GM18951 (cell line): ENCODE measurements around the gene TMC6.
A peak's percentile ranks its signal among the peaks of the same experiment; 100 is the strongest.
"Not testable (repeated sequence)": the region's sequence is repeated elsewhere in the genome, so short reads cannot be mapped to it uniquely, and the experiment has no call there.

Experiments
- POLR2A ChIP-seq: IDR thresholded peaks from 4 replicates; pipeline ENCODE4 v1.6.1; 2011; ENCODE audit warnings: mild to moderate bottlenecking; ENCODE audit not compliant: insufficient read length, insufficient read depth; ENCODE audit errors: extremely low read depth
- in situ Hi-C: fragments of 300-500 bp; cut with MboI; formaldehyde crosslinking; loops from one replicate; pipeline ENCODE4 v1.12.0; 2022; ENCODE audit warnings: low sequenced_read_pairs, mixed read lengths, inconsistent platforms; ENCODE audit not compliant: unreplicated experiment

Gene TMC6, protein sequence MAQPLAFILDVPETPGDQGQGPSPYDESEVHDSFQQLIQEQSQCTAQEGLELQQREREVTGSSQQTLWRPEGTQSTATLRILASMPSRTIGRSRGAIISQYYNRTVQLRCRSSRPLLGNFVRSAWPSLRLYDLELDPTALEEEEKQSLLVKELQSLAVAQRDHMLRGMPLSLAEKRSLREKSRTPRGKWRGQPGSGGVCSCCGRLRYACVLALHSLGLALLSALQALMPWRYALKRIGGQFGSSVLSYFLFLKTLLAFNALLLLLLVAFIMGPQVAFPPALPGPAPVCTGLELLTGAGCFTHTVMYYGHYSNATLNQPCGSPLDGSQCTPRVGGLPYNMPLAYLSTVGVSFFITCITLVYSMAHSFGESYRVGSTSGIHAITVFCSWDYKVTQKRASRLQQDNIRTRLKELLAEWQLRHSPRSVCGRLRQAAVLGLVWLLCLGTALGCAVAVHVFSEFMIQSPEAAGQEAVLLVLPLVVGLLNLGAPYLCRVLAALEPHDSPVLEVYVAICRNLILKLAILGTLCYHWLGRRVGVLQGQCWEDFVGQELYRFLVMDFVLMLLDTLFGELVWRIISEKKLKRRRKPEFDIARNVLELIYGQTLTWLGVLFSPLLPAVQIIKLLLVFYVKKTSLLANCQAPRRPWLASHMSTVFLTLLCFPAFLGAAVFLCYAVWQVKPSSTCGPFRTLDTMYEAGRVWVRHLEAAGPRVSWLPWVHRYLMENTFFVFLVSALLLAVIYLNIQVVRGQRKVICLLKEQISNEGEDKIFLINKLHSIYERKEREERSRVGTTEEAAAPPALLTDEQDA

DNA sequence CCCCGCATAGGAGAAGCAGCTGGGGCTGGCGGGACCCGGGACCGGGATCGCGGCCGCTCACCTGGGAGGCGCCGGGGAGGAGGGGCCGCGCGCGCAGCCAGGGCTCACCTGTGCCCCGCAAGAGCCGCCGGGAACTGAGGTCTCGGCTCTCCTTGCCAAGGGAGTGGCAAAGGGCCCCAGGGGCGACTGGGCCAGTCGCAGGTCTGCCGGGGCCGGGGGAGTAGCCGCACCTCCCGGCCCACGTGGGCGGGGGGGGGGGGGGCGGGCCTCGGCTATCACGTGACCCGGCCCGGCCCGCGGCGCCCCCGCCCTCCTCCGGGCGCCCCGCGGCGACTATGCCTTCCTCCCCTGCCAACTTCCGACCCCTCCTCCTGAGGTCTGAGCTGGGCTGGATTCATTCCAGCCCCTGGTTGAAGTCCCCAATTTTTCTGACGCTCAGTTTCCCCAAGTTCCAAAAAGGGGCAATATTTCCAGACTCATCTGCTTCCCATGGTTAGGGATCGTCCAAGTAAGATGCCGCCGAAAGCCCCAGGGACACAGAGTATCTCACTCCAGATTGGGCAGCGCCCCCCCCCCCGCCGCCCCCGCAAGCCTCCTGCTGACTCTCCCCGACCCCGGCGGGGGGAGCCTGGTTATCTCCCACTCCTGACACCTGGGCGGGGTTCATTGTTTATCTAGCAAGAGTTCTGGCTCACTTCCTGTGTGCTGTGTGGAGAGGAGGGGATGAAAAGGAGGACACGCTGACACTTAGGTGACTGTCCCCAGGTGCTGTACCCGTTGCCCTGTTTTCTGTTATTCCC lies at the start of gene TMC6:
Gene TMC6 (minus strand): TSS at position 205 of the 800 bp plus-strand sequence. CDS start 1,923 bp downstream, outside the sequence.
- in situ Hi-C loops = no loop called here
- peak; percentile 84 for TF ChIP-seq POLR2A

DNA sequence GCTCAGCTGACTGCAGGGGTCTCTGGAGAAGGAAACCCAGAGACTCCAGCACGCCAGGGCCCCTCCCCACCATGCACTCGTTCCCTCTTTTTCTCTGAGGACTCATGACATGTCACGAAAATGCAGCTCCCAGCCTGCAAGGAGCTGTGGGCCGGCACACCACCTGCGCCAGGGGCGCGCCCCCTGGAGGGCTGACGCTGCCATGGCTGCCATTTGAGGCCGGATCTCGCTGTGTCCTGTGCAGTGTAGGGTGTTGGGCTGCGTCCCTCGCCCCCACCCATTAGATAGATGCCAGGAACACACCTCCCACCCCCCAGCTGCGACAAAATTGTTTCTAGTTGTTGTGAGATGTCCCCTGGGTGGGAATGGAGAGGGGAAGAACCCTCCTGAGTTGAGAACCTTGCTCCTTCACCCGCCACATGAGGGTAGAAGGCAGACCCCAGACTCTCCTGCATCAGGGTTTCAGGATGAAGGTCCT lies 48.0 kb upstream of the TMC6 start:
- peak; percentile 39 for TF ChIP-seq POLR2A
- in situ Hi-C loops = no loop called here

DNA sequence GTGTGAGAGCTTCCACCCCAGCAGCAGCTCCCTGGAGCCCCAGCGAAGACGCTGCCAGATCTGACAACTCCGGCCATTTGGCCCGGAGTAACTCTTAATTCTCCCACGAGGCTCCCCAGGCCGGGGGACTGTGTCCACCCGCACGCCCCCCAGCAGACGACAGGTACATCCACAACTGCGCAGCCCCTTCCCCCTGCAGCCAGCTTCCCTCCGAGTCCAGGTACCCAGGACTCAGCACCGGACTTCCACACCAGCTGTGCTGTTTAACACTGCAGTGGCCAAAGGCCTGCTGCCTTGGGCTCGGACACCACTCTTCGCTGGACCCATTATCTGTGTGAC lies 47.1 kb upstream of the TMC6 start:
- TF ChIP-seq POLR2A = no peak
- in situ Hi-C loops = no loop called here

DNA sequence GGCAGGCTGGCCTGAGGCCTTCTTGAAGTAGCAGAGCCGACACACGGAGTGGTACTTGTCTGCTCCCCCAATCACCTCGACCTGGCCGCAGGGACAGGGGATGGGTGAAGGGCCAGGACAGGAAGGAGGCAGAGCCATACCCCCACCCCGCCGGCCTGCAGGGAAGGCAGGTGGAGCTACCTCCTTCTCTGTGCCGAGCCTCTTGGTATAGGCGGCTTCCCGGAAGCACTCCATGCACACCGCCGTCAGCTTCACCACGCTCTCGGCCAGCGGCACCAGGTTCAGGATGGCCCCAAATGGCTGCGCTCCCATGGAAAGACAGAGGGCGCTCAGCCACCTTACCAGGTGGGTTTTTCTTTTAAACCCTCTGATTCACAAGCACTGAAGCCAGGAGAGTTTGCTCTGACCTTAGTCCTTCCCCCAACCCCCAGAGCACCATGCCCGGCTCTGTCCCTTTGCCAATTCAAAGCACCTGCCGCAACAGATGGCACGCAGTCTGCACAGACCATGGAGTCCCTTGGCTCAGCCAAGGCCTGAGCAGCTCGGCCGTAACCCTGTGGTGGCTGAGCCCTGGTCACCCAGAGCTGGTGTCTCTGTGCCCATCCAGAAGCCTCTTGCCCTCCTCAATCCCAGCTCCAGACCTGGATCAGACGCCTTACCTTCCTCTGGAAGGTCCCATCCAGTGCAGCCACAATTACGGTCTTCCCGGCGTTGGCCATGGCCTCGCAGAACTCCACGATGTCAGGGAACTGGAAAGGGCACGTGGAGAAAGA lies 46.5 kb upstream of the TMC6 start:
- in situ Hi-C loops = no loop called here
- TF ChIP-seq POLR2A = no peak

DNA sequence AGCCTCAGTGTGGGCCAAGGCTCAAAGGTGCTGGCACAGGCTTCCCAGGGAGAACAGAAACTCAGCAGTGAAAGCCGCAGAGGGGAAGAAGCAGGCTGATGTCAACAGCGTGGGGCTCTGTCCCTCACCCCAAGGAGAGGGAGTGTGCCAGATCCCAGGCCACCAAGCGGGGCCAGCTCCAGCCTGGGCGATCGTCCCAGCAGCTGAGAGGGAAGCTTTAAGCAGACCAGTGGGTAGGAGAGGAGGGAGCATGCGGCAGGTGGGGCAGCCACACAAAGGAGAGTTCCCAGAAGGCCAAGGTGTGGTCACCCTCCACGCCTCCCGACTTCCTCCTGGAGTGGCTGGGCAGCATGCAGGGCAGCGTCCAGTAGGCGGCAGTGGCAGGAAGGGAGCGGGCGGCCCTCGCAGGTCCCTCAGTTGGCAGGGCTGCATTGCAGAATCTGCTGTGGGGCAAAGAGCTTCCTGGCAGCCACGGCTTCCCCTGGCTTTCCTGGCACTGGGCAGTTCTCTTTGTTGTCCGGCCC lies 45.9 kb upstream of the TMC6 start:
- in situ Hi-C loops = no loop called here
- TF ChIP-seq POLR2A = peak; percentile 43

DNA sequence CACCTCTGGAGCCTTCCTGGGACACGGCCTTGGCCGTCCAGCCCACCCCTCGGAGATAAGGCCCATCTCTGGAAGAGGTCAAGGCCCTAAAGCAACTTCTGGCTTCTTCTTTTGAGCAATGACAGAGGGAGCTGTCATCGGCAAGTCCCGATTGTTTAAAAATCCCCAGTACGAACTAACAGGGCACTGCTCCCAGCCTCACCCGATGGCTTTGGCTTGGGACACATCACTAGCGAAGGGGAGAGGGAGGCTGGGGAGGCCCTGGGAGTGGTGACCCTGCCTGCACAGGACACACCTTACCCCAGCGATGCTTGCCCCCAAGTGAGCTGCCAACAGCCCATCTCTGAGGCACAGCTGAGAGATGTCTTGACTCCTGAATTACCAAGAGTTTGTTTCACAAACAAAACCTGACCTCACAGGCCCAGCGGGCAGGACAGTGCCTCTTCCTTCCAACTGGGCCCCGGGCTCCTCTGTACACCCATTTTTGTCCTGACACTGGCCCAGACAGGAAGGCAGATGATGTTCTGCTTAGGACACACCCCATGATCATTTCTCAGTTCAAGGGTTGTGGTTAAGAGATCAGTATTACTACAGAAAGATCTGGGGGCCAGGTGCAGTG lies 44.7 kb upstream of the TMC6 start:
- in situ Hi-C loops = no loop called here
- TF ChIP-seq POLR2A = no peak

DNA sequence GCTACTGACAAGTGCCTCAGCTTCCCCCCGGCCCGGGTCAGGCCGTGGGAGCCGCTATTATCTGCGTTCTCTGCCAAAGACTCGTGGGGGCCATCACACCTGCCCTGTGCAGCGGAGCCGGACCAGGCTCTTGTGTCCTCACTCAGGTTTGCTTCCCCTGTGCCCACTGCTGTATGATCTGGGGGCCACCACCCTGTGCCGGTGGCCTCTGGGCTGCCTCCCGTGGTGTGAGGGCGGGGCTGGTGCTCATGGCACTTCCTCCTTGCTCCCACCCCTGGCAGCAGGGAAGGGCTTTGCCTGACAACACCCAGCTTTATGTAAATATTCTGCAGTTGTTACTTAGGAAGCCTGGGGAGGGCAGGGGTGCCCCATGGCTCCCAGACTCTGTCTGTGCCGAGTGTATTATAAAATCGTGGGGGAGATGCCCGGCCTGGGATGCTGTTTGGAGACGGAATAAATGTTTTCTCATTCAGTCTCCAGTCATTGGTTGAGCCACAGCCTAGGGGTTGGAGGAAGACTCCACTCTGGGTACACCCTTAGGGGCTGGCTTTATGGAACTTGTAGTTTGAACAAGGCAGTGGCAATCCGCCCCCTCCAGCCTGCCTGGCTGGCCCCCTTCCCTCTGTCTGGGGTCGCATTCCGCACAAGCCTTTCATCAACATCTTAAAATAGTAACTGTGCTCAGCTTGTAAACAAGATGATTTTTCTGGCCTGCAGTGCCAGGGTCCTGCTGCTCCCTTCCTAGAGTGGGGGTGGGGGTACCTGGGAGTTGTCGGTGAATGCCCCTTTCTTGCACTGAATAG lies 43.9 kb upstream of the TMC6 start:
- peak; percentile 47 for TF ChIP-seq POLR2A
- in situ Hi-C loops = no loop called here

DNA sequence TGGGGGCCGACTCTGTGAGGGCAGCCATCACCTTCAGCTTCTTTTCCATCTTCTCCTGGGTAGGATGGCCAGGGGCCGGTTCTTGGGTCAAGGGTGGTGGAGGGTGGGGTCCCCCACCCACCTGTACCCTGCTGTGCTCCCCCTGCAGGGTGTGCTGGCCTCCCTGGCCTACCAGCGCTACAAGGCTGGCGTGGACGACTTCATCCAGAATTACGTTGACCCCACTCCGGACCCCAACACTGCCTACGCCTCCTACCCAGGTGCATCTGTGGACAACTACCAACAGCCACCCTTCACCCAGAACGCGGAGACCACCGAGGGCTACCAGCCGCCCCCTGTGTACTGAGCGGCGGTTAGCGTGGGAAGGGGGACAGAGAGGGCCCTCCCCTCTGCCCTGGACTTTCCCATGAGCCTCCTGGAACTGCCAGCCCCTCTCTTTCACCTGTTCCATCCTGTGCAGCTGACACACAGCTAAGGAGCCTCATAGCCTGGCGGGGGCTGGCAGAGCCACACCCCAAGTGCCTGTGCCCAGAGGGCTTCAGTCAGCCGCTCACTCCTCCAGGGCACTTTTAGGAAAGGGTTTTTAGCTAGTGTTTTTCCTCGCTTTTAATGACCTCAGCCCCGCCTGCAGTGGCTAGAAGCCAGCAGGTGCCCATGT lies 43.2 kb upstream of the TMC6 start:
- in situ Hi-C loops = not testable (repeated sequence)

DNA sequence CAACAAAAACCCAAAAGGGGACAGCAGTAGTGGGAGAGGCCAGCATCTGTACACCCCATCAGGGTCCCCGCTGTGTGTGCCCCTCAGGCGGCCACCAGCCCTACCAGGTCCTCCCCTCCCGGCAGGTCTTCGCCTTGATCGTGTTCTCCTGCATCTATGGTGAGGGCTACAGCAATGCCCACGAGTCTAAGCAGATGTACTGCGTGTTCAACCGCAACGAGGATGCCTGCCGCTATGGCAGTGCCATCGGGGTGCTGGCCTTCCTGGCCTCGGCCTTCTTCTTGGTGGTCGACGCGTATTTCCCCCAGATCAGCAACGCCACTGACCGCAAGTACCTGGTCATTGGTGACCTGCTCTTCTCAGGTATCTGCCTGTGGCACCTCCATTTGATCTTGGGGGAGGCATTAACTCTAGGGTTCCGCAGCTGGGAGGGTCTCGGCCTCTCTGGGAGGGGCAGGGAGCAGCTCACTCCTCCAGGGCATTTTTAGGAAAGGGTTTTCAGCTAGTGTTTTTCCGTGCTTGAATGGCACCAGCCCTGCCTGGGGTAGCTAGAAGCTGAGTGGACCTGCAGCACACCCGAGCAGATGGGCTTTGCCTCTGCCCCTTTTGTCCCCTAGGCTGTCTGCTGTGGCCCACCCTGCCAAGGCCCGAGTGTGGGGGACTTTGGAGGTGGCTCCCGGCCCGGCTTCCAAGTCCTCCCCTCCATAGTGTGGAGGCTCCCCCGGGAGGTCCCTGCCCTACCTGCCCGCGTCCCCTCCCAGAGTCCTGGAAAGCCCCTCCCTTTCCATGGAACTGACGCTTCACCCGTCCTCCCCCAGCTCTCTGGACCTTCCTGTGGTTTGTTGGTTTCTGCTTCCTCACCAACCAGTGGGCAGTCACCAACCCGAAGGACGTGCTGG lies 42.4 kb upstream of the TMC6 start:
- no peak for TF ChIP-seq POLR2A
- in situ Hi-C loops = no loop called here
